Prostate gland (tissue), 2 donors: ENCODE results near the gene DPH1.

Source experiments
- POLR2AphosphoS5 ChIP-seq: sonication (generic); formaldehyde crosslinking; IDR thresholded peaks from one replicate; pipeline ENCODE4 v1.6.1; 2017; ENCODE audit warnings: antibody characterized with exemption
- TF ChIP-seq, protein P1 (sequence below), 4 experiments: fragments of 200-600 bp in 2 of 4; fragments of 450-650 bp in 2 of 4; sonication (generic) in 2 of 4; IDR thresholded peaks; 1 replicate in 3 of 4; 2 replicates in 1 of 4; pipeline ENCODE4 v1.5.1; 2016 to 2019; ENCODE audit warnings: antibody characterized with exemption in 4 of 4, mild to moderate bottlenecking in 2 of 4, moderate library complexity in 2 of 4

DNA sequence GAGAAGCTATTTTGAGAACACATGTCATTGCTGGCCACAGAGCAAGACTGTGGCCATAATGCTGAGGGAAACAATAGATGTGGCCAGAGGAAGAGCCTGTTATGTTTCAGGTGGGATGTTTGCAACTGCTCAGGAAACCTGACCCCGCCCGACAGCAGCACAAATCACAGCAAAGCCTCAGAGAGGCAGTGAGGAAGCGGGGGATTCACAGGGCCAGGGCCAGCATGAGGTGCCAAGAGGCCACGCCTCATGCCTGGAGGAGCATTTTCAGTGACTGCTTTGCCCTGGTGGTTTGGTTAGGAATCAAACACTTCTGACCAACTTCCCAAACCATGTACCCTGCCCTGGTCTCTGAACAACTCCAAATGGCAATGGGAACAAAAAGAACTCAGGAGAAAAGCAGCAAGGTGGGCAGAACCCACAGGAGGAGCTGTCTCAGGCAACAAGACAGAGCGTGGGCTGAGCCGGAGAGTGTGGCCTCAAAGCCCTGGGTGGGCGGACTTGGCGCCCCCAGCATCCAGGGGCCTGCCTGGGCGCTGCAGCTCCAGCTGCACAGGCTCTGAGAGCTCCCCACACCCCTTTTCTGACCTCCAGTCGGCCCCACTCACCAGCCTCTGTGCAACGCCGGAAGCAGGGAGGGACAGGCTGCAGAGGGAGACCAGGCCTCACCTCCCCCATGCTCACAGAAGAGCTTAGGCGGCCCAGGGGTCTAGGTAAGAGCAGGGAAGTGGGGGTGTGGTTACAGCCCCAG is 45.6 kb downstream of the DPH1 start:
- TF ChIP-seq, protein P1, sequence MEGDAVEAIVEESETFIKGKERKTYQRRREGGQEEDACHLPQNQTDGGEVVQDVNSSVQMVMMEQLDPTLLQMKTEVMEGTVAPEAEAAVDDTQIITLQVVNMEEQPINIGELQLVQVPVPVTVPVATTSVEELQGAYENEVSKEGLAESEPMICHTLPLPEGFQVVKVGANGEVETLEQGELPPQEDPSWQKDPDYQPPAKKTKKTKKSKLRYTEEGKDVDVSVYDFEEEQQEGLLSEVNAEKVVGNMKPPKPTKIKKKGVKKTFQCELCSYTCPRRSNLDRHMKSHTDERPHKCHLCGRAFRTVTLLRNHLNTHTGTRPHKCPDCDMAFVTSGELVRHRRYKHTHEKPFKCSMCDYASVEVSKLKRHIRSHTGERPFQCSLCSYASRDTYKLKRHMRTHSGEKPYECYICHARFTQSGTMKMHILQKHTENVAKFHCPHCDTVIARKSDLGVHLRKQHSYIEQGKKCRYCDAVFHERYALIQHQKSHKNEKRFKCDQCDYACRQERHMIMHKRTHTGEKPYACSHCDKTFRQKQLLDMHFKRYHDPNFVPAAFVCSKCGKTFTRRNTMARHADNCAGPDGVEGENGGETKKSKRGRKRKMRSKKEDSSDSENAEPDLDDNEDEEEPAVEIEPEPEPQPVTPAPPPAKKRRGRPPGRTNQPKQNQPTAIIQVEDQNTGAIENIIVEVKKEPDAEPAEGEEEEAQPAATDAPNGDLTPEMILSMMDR (IDR thresholded peaks at IDR 0.05): no peak
- no peak for TF ChIP-seq POLR2AphosphoS5
